Dendritic cell treated with granulocyte-macrophage colony-stimulating factor and Interleukin-4, amounts not matched to agents 40 ng/mL and 50 ng/mL, for 4 days (primary cell): Measurements from ENCODE around the gene MYH9.
"Not testable (repeated sequence)": the region's sequence is repeated elsewhere in the genome, so short reads cannot be mapped to it uniquely, and the experiment has no call there.

ENCODE experiments used
- H3K27ac Mint-ChIP-seq: one replicate; pipeline ENCODE4 v1.8.0; 2022; ENCODE audit warnings: mild to moderate bottlenecking, mixed read lengths
- H3K27me3 Mint-ChIP-seq: one replicate; pipeline ENCODE4 v1.8.0; 2022; ENCODE audit warnings: mild to moderate bottlenecking, mixed read lengths
- H3K36me3 Mint-ChIP-seq: one replicate; pipeline ENCODE4 v1.8.0; 2022; ENCODE audit warnings: low read depth, mixed read lengths
- H3K4me1 Mint-ChIP-seq: one replicate; pipeline ENCODE4 v1.8.0; 2022; ENCODE audit warnings: low read depth, mixed read lengths
- H3K4me3 Mint-ChIP-seq: one replicate; pipeline ENCODE4 v1.8.0; 2022; ENCODE audit warnings: mild to moderate bottlenecking, moderate library complexity, mixed read lengths
- H3K9me3 Mint-ChIP-seq: one replicate; pipeline ENCODE4 v1.8.0; 2022; ENCODE audit warnings: mixed read lengths
- intact Hi-C: fragments of 100-400 bp; cut with micrococcal nuclease; formaldehyde crosslinking; loops from one replicate; pipeline ENCODE4 v1.15.0; 2022

MYH9 gene

DNA sequence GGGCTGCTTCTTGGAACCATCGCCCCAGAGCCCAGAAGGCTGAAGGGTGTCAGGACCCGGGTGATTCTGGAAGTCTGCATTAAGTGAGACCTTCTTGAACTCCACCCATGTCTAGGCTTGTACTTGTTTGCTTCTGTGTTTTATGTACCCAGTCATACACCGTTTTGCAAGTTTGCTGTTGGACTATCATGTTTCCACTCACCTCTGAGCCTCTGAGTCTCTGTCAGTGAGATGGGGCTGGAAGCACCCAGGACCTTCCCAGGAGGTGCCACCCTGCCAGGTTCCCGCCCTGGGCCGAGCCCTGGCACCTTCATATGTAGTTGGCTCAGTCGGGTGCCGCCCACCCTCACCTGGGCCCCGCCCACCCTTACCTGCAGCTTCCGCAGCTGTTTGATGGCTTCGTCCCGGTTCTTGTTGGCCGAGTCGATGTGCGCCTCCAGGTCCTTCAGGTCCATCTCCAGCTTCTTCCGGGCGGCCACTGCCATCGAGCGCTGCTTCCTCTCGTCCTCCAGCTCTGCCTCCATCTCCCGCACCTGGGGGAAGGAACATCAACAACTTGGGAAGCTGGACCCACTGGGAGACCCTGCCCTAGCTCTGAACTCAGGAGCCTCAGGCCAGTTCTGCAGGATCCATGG lies 99.8 kb downstream of the MYH9 start:
- Mint-ChIP-seq H3K27ac (no peak overlapping the region), H3K9me3 (no peaks in the 10 kb centered on the region), H3K27me3 (no peaks in the 10 kb centered on the region), H3K4me3 (no peak overlapping the region), H3K4me1 (peaks cover 13% of the 10 kb centered on the region), H3K36me3 (peaks cover 99% of the 10 kb centered on the region)
- intact Hi-C loops: no loop called here

DNA sequence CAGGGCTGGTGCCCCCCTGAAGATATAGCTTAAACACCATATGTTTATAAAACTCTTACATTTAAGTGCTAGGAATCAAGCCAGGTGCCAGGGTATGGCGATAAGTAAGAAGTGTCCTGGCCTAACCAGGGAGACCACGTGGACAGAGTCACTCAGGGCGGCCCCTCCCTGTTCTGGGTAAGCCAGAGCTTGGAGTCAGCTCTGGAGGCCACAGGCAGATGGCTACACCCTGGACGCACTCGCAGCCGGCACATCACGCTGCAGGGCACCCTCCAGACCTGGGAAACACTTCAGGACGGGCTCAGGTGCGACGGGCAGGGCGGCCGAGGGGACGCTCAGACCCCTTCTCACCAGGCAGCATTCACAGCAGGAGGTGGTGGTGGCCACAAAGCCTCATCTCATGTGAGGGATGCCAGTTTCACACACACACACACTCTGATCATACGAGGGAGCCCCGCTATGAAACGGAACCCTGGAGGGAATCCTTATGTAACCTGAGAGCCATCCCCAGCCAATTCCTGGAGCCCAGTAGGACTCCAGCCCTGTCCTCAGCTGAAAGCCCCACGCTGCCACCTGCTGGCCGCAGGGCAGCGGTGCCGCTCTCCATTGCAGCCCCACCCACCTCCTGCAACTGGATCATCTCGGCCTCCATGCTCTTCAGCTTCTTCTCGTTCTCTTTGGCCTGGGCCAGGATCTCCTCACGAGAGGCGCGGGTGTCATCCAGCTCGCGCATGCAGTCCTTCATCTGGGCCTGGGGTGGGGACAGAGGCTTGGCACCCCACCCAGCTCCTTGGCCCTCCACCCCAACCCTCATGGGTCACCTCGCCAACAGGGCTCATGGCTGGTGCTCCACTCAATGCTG lies 101.4 kb downstream of the MYH9 start:
- H3K4me1 Mint-ChIP-seq: peaks cover 7% of the 10 kb centered on the region
- H3K9me3 Mint-ChIP-seq: no peaks in the 10 kb centered on the region
- H3K27ac Mint-ChIP-seq: peak overlapping the region; percentile 4
- no peaks in the 10 kb centered on the region for H3K27me3 Mint-ChIP-seq
- H3K4me3 Mint-ChIP-seq: no peak overlapping the region
- H3K36me3 Mint-ChIP-seq: peaks cover 99% of the 10 kb centered on the region
- intact Hi-C loops: no loop called here

DNA sequence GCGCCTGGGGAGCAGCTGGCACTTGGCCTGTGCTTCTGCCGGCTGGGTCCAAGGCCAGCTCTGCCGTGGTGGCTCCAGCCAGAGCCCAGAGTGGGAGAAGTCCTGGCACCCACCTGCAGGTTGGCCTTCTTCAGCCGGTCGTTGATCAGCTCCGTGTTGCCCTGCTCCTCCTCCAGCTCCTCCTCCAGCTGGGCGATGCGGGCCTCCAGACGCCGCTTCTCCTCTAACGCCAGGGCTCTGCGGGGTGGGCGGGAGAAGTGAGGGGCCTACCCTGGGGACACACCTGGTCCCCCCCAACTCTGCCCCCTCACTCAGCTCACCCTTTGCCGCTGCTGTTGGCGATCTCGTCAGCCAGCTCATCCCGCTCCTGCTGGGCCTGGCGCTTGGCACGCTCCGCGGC lies 102.2 kb downstream of the MYH9 start:
- Mint-ChIP-seq H3K27ac (no peak overlapping the region), H3K27me3 (no peaks in the 10 kb centered on the region), H3K4me3 (no peak overlapping the region), H3K4me1 (peaks cover 13% of the 10 kb centered on the region), H3K36me3 (peaks cover 100% of the 10 kb centered on the region), H3K9me3 (no peaks in the 10 kb centered on the region)
- intact Hi-C loops: no loop called here

DNA sequence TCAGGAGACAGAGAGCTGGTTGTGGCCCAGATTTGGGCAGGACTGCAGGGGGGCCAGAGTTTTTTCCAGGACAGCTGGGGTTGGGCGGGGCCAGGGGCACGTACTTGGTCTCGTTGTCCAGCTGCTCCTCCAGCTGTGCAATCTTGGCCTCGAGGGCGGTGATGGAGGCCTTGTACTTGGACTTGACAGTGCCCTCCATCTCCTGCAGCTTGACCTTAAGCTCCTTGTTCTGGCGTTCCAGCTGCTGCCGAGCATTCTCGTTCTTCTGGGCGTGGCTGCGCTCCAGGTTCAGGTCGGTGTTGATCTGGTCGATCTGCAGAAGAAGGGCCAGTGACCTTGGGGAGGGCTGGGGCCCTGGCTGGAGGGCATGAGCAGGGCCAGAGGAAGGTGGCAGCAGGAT lies 102.8 kb downstream of the MYH9 start:
- Mint-ChIP-seq H3K4me3 (no peak overlapping the region), H3K4me1 (peaks cover 18% of the 10 kb centered on the region), H3K9me3 (no peaks in the 10 kb centered on the region), H3K27me3 (no peaks in the 10 kb centered on the region), H3K27ac (no peak overlapping the region), H3K36me3 (peaks cover 100% of the 10 kb centered on the region)
- intact Hi-C loops: no loop called here

DNA sequence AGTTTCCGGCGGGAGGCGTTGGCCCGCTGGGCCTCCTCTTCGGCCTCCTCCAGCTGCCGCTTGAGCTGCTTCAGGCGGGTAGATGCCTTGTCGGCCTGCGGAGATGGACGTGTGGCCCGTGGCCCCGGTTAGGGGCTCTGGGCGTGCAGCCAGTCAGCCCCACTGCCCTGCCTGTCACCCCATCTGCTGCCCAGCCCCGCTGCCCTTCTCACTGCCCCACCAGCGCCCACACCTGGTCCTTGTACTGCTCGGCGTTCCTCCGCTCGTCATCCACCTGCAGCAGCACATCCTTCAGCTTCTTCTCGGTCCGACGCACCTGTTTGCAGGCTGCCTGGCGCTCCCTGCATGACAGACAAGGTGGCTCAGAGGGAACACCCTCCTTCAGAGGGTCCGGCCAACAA lies 103.6 kb downstream of the MYH9 start:
- no peak overlapping the region for H3K4me3 Mint-ChIP-seq

DNA sequence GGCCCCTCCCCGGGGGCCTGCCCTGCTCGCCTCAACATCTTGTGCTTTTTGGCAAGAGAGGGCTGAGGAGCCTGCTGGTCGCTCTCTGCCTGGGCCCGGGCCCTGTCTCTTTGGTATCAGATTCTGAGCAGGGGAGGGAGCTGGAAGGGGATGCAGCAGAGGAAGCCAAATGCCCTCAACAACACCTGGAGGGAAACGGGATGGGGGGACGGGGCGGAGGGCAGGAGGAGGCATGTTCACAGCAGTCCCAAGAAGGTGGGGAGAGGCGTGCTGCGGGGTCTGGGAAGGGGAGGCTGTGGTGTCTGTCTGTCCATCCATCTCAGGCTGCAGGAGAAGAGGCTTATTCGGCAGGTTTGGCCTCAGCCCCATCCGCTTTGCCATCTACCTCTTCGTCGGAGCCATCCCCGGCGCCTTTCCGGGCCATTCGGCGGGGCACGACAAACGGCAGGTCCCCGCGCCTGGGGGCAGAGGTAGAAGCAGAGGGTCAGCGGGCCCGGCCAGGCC lies 105.4 kb downstream of the MYH9 start:
- no peaks in the 10 kb centered on the region for H3K27me3 Mint-ChIP-seq
- H3K9me3 Mint-ChIP-seq: no peaks in the 10 kb centered on the region
- intact Hi-C loops: no loop called here
- peak overlapping the region; percentile 20 for H3K27ac Mint-ChIP-seq
- peaks cover 35% of the 10 kb centered on the region for H3K4me1 Mint-ChIP-seq
- no peak overlapping the region for H3K4me3 Mint-ChIP-seq
- H3K36me3 Mint-ChIP-seq: peaks cover 75% of the 10 kb centered on the region

More for the DNA sequence above, 103.6 kb downstream of the MYH9 start:
- Mint-ChIP-seq H3K4me1 (peaks cover 26% of the 10 kb centered on the region), H3K27me3 (no peaks in the 10 kb centered on the region), H3K27ac (peak overlapping the region; percentile 11), H3K9me3 (no peaks in the 10 kb centered on the region), H3K36me3 (peaks cover 93% of the 10 kb centered on the region)
- intact Hi-C loops: no loop called here

DNA sequence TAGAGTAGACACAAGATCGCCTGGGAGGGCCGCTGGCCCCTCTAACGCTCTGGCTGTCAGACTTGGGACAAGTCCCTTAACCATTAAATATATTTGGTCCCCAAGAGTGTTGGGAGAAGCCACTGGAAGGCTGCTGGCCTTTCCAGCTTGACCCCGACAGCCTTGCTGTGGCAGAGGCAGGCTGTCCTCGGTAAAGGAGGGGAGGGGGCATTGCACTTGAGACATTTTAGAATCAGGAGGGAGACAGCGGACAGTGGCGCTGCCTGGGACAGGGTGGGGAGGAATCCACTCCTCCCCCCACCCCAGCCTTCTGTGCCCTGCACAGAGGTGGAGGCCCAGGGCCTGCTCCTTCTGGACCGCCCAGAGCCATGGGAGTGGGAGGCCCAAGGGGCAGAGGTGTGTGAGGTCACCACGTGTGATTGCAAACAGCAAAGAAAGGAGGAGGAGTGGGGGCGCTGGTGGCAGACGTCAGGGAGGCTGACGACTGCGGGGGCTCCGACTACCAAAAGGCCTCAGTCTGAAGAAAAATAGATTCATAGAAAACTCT lies 105.9 kb downstream of the MYH9 start:
- H3K4me1 Mint-ChIP-seq: peaks cover 35% of the 10 kb centered on the region

DNA sequence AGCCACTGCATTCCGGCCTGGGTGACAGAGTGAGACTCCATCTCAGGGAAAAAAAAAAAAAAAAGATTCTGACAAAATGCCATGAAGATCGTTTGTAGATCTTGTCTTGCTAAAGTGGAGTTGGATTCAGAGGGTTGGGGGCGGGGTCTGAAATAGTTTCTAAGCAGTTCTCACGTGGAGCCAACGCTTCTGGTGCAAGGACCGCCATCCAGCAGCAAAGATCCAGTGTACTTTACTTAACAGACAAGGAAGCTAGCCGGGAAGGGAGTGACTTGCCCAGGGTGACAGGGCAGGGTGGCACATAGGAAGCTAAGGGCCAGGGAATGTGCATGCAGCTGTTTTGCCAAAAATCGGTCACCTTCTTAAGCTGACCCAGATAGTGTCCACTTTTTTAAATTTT lies 107.4 kb downstream of the MYH9 start:
- Mint-ChIP-seq H3K36me3 (peaks cover 55% of the 10 kb centered on the region), H3K27ac (no peak overlapping the region), H3K4me3 (no peak overlapping the region), H3K9me3 (no peaks in the 10 kb centered on the region), H3K4me1 (peaks cover 35% of the 10 kb centered on the region), H3K27me3 (no peaks in the 10 kb centered on the region)
- intact Hi-C loops: no loop called here

More for the DNA sequence above, 105.9 kb downstream of the MYH9 start:
- no peaks in the 10 kb centered on the region for H3K27me3 Mint-ChIP-seq
- H3K36me3 Mint-ChIP-seq: peaks cover 70% of the 10 kb centered on the region
- intact Hi-C loops: no loop called here
- H3K9me3 Mint-ChIP-seq: no peaks in the 10 kb centered on the region
- peak overlapping the region; percentile 20 for H3K27ac Mint-ChIP-seq
- H3K4me3 Mint-ChIP-seq: no peak overlapping the region

DNA sequence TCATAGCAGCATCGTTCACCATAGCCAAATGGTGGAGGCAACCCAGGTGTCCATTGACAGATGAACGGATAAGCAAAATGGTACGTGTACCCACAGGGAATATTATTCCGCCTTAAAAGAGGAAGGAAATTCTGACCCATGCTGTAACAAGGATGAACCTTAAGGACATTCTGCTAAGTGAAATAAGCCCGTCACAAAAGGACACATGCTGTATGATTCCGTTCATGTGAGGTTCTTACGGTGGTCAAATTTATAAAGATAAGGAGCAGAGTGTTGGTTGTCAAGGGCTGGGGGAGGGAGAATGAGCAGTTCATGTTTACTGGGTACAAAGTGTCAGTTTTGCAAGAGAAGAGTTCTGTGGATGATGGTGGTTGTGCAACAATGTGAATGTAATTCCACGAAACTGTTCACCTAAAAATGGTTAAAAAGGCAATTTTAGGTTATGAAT lies 108.5 kb downstream of the MYH9 start:
- H3K27me3 Mint-ChIP-seq: no peaks in the 10 kb centered on the region
- H3K27ac Mint-ChIP-seq: no peak overlapping the region
- H3K4me1 Mint-ChIP-seq: peaks cover 43% of the 10 kb centered on the region
- no peak overlapping the region for H3K4me3 Mint-ChIP-seq
- peaks cover 44% of the 10 kb centered on the region for H3K36me3 Mint-ChIP-seq
- intact Hi-C loops: loop anchor here (5.0 kb wide), 1 partner anchor 82 kb away; no protein-coding TSS in a partner anchor
- H3K9me3 Mint-ChIP-seq: no peaks in the 10 kb centered on the region

DNA sequence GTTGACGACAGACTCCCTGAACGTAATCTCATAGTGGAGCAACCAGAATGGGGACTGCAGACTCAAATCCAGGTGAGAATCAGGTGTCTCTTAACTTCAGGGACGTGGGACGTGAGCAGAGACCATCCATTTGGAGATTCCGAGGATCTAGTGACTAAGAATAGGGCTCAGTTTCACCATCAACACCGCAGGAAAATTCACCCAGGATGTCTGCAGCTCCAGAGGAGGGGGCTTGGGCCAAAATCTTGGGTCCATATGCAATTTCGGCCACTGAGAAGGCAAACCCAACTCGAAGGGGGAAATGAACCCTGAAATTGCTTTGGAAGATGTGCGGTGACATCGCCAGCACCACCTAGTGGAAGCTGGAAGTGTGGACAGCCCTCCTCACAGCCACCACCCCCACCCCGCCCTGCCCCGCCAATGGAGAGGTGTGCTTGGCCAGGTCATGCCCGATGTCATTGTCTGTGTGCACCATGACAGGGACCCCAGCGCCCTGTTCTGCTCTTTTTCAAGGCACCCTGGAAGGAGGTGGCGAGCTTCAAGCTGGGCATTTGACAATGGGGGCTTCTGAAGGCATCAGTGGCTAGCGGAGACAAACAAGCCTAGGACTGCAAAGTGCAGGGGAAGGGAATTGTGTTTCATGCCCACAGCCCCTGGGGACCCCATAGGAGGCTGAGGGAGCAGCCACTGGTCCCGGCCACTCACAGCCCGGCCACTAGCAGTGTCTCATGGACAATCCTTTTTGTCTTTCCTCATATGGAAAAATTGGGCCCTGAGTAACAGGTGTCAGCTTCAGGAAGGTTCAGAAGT lies 110.1 kb downstream of the MYH9 start:
- H3K9me3 Mint-ChIP-seq: no peaks in the 10 kb centered on the region
- no peak overlapping the region for H3K27ac Mint-ChIP-seq
- no peak overlapping the region for H3K4me3 Mint-ChIP-seq
- peaks cover 28% of the 10 kb centered on the region for H3K36me3 Mint-ChIP-seq
- peaks cover 44% of the 10 kb centered on the region for H3K4me1 Mint-ChIP-seq
- intact Hi-C loops: loop anchor here (5.0 kb wide), 1 partner anchor 80 kb away; no protein-coding TSS in a partner anchor
- peaks cover 1% of the 10 kb centered on the region for H3K27me3 Mint-ChIP-seq

DNA sequence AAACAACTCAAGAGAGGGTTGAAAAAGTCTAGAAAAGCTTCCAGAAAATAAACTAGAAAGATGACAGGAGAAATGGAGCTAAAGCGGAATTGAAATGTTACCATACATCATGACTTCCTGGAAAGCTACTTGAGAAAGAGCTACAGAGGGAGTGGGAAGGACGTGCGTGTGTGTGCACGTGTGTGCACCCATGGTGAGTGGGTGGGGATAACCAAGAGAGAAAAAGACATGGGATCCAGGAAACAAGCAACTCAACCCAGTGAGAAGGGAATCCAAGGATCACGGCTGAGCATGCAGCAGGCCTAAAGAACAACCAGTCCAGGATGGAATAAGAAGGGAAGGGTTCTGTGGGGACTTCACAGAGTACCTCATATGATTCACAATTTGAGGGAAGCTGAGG lies 113.2 kb downstream of the MYH9 start:
- Mint-ChIP-seq H3K27ac (peak overlapping the region; percentile 5), H3K4me3 (no peak overlapping the region), H3K4me1 (peaks cover 21% of the 10 kb centered on the region), H3K36me3 (no peaks in the 10 kb centered on the region), H3K9me3 (no peaks in the 10 kb centered on the region), H3K27me3 (peaks cover 14% of the 10 kb centered on the region)
- intact Hi-C loops: no loop called here

DNA sequence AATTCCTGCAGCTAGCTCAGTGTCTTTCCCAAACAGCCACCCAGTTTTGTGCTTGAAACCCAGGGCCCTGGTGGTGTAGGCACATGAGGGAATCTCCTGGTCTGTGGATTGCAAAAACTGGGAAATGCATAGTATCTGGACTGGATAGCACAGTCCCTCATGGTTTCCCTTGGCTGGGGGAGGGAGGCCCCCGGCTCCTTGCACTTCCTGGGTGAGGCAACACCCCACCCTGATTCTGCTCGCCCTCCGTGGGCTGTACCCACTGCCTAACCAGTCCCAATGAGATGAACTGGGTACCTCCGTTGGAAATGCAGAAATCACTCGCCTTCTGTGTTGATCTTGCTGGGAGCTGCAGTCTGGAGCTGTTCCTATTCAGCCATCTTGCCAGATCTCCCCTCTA lies 115.8 kb downstream of the MYH9 start:
- H3K4me3 Mint-ChIP-seq, H3K4me1 Mint-ChIP-seq, H3K27ac Mint-ChIP-seq, H3K9me3 Mint-ChIP-seq, H3K36me3 Mint-ChIP-seq, intact Hi-C loops: not testable (repeated sequence)
- peaks cover 15% of the 10 kb centered on the region for H3K27me3 Mint-ChIP-seq

DNA sequence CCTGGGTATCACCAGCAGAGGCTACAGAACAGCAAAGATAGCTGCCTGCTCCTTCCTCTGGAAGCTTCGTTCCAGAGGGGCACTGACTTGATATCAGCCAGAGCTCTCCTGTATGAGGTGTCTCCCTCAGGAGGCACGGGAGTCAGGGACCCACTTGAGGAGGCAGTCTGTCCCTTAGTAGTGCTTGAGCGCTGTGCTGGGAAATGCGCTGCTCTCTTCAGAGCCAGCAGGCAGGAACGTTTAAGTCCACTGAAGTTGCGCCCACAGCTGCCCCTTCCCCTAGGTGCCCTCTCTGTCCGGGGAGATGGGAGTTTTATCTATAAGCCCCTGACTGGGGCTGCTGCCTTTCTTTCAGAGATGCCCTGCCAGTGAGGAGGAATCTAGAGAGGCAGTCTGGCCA lies 116.5 kb downstream of the MYH9 start:
- H3K4me1 Mint-ChIP-seq, H3K9me3 Mint-ChIP-seq, H3K27ac Mint-ChIP-seq, intact Hi-C loops, H3K4me3 Mint-ChIP-seq: not testable (repeated sequence)
- Mint-ChIP-seq H3K27me3 (peaks cover 15% of the 10 kb centered on the region), H3K36me3 (peaks cover 17% of the 10 kb centered on the region)
